Natural killer cell (primary cell): Measurements from ENCODE around the gene DPY19L3. TPM values are rescaled to one million over a fixed set of nuclear protein-coding genes. Genes with fewer than 3 reads are reported as not detected.

Experiments used
- ATAC-seq, 3 donors: fragments of 150-1000 bp in 2 of 3; fragments of 200-7000 bp in 1 of 3; cut with Tn5 transposase; 1 replicate in 1 of 3; 2 replicates in 2 of 3; pipeline ENCODE4 v1.10.0; 2021; ENCODE audit warnings: mild to moderate bottlenecking in 2 of 3, moderate library complexity in 2 of 3
- DNase-seq, 2 donors: peaks; one replicate each; pipeline versions ENCODE4 v3.0.0 to v3.0.0-alpha.2; 2013 to 2021; ENCODE audit warnings: mixed read lengths in 1 of 2
- H3K27ac ChIP-seq: one replicate; pipeline ENCODE4 v1.5.1; 2013; ENCODE audit warnings: mild to moderate bottlenecking, low read length
- H3K27me3 ChIP-seq: one replicate; pipeline ENCODE4 v1.6.1; 2013; ENCODE audit warnings: low read length; ENCODE audit not compliant: control insufficient read depth, insufficient read depth
- H3K36me3 ChIP-seq: one replicate; pipeline ENCODE4 v1.6.1; 2013; ENCODE audit warnings: low read length; ENCODE audit not compliant: control insufficient read depth, insufficient read depth
- H3K4me1 ChIP-seq: one replicate; pipeline ENCODE4 v1.6.1; 2013; ENCODE audit warnings: low read length; ENCODE audit not compliant: control insufficient read depth, insufficient read depth
- H3K4me3 ChIP-seq: one replicate; pipeline ENCODE4 v1.5.1; 2013; ENCODE audit warnings: low read length
- H3K9me3 ChIP-seq: one replicate; pipeline ENCODE4 v1.6.1; 2013; ENCODE audit warnings: low read length; ENCODE audit not compliant: control insufficient read depth, insufficient read depth
- H3K27ac Mint-ChIP-seq, 2 donors: one replicate each; pipeline ENCODE4 v1.8.0; 2022; ENCODE audit warnings: mild to moderate bottlenecking in 2 of 2, mixed read lengths in 2 of 2, moderate library complexity in 1 of 2
- H3K27me3 Mint-ChIP-seq, 2 donors: one replicate each; pipeline ENCODE4 v1.8.0; 2022; ENCODE audit warnings: low read depth in 2 of 2, mixed read lengths in 2 of 2
- H3K36me3 Mint-ChIP-seq: one replicate; pipeline ENCODE4 v1.8.0; 2022; ENCODE audit warnings: mixed read lengths
- H3K4me1 Mint-ChIP-seq, 2 donors: one replicate each; pipeline ENCODE4 v1.8.0; 2022; ENCODE audit warnings: mixed read lengths in 2 of 2
- H3K4me3 Mint-ChIP-seq: one replicate; pipeline ENCODE4 v1.8.0; 2022; ENCODE audit warnings: mild to moderate bottlenecking, moderate library complexity, mixed read lengths
- H3K9me3 Mint-ChIP-seq, 2 donors: one replicate each; pipeline ENCODE4 v1.8.0; 2022; ENCODE audit warnings: mixed read lengths in 2 of 2
- WGBS: methylation state at CpG from one replicate; pipeline ENCODE4 v1.1.7; 2013; ENCODE audit warnings: missing lambda C conversion rate; ENCODE audit not compliant: insufficient coverage; 5-methylcytosine and 5-hydroxymethylcytosine counted together
- intact Hi-C: fragments of 100-400 bp; cut with micrococcal nuclease; formaldehyde crosslinking; loops from one replicate; pipeline ENCODE4 v1.14.2; 2022
- total RNA-seq, 4 donors: library from RNA; stranded (reverse); fragments of 120-200 nt in 1 of 4; gene quantifications; one replicate each; pipeline versions ENCODE4 v1.2.3 to v1.2.4, GENCODE V29; 2013 to 2022
- TF ChIP-seq, protein P1 (sequence below): fragments of 200-600 bp; IDR thresholded peaks from one replicate; pipeline ENCODE4 v1.8.0; 2022; ENCODE audit warnings: antibody characterized with exemption

DPY19L3 gene
- total RNA-seq, 3 donors from 2014 or later (not counting 1 experiment from before 2014, with no cell fraction given) = 26.7 to 28.1 (median 27.6) TPM

DNA sequence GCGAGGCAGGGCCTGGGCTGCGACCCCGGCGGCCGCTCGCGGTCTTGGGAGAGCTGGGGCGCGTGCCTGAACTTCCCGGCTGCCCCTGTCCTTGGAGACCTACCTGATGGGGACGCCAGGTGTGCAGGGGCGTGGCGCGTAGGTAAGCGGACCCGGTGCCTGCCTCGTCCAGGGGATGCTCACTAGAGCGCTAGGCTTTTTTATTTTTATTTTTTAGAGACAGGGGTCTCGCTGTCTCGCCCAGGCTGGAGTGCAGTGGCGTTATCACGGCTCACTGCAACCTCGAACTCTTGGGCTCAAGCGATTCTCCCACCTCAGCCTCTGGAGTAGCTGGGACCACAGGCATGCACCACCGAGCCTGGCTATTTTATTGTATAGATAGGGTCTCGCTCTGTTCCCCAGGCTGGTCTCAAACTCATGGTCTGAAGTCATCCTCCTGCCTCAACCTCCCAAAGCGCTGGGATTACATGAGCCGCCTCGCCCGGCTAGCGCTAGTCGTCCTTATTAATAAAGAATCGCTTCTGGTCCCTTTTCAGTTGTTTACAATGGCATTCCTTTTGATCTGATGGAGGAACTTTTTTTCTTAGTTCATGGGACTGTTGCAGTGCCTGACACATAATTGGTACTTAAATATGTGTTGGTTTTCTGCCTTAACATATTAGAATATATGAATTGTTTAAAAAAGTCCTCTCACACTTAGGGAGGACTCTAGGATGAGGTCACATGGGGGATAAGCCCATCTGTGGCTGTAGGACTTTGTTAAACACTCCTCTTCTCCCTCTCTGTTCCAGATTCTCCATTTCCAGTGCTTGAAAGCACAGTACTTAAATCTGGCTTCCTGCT is 812 bp downstream of the DPY19L3 start:
- no peaks in the 10 kb centered on the region for H3K9me3 Mint-ChIP-seq
- H3K27ac Mint-ChIP-seq = peak overlapping the region; percentile 78 to 87
- intact Hi-C loops = no loop called here
- no peak for ATAC-seq
- no peak for DNase-seq
- H3K4me1 ChIP-seq = peaks cover 17% of the 10 kb centered on the region
- no peaks in the 10 kb centered on the region for H3K27me3 ChIP-seq
- H3K9me3 ChIP-seq = no peaks in the 10 kb centered on the region
- H3K4me3 ChIP-seq = peak overlapping the region; percentile 73
- peaks cover 3% of the 10 kb centered on the region for H3K36me3 ChIP-seq
- H3K4me3 Mint-ChIP-seq = peak overlapping the region; percentile 87
- peak overlapping the region; percentile 28 for H3K27ac ChIP-seq
- H3K4me1 Mint-ChIP-seq = peaks cover 13 to 18% of the 10 kb centered on the region in 2 donors
- H3K36me3 Mint-ChIP-seq = no peaks in the 10 kb centered on the region
- no peaks in the 10 kb centered on the region for H3K27me3 Mint-ChIP-seq
- TF ChIP-seq, protein P1, sequence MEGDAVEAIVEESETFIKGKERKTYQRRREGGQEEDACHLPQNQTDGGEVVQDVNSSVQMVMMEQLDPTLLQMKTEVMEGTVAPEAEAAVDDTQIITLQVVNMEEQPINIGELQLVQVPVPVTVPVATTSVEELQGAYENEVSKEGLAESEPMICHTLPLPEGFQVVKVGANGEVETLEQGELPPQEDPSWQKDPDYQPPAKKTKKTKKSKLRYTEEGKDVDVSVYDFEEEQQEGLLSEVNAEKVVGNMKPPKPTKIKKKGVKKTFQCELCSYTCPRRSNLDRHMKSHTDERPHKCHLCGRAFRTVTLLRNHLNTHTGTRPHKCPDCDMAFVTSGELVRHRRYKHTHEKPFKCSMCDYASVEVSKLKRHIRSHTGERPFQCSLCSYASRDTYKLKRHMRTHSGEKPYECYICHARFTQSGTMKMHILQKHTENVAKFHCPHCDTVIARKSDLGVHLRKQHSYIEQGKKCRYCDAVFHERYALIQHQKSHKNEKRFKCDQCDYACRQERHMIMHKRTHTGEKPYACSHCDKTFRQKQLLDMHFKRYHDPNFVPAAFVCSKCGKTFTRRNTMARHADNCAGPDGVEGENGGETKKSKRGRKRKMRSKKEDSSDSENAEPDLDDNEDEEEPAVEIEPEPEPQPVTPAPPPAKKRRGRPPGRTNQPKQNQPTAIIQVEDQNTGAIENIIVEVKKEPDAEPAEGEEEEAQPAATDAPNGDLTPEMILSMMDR = no peak
- WGBS = 19% methylated on average over 33 of the region's 33 CpGs

DNA sequence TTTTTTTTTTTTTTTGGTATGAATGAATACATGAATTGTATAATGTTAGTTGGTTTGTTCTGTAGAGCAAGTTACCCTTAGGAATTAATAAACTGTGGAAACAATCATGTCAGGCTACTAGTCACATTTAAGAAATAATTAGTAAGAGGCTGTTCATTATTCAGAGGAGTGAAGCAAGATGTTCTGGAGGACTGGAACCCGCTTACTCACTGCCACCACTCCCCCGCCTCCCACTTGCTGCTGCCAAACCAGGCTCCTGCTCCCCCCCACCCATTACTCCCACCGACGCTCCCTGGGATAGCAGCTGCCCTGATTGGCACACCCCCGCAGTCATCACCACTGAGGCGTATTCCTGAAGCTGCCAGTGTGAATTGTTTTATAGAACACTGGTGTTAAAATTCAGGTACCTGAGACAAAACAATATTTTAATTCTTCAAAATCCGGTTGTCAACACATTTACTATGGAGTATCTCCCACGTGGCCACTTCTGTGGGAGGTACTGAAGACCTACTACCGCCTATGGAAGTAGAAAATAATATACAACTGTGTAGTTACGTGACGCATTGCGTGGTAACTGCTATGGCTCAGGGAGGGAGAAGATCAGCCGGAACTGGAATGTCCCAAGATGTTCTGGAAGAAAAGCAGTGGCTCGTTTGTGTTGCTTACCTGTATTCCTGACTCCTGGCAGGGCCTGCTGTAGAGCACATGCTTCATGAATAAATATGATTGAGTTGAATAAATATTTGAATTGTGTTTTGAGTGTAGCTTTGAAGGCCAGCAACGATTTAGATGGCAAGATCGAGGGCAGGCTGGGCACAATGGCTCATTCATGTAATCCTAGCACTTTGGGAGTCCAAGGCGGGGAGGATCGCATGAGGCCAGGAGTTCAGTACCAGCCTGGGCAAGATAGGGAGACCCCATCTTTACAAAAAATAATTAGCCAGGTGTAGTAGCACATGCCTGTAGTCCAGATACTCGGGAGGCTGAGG is 1.7 kb downstream of the DPY19L3 start:
- Histone ChIP-seq H3K4me3 (no peak overlapping the region), H3K27ac (no peak overlapping the region), H3K27me3 (no peaks in the 10 kb centered on the region), H3K36me3 (peaks cover 9% of the 10 kb centered on the region), H3K9me3 (no peaks in the 10 kb centered on the region), H3K4me1 (peaks cover 17% of the 10 kb centered on the region)
- 97% methylated on average over 14 of the region's 19 CpGs for WGBS
- no peaks in the 10 kb centered on the region for H3K9me3 Mint-ChIP-seq
- H3K4me3 Mint-ChIP-seq = peak overlapping the region; percentile 87
- TF ChIP-seq, protein P1 = no peak
- no peaks in the 10 kb centered on the region for H3K27me3 Mint-ChIP-seq
- H3K27ac Mint-ChIP-seq = peak overlapping the region; percentile 78 to 87
- intact Hi-C loops = no loop called here
- no peaks in the 10 kb centered on the region for H3K36me3 Mint-ChIP-seq
- no peak for ATAC-seq
- peaks cover 13 to 18% of the 10 kb centered on the region in 2 donors for H3K4me1 Mint-ChIP-seq
- DNase-seq = no peak

GRCh38 chr19:32415246-32415645 is 9.7 kb downstream of the DPY19L3 start:
- Mint-ChIP-seq H3K36me3 (no peaks in the 10 kb centered on the region), H3K27ac (no peak overlapping the region), H3K4me3 (no peak overlapping the region), H3K4me1 (peaks cover 0 to 5% of the 10 kb centered on the region in 2 donors), H3K9me3 (no peaks in the 10 kb centered on the region), H3K27me3 (no peaks in the 10 kb centered on the region)
- ATAC-seq (no peak), DNase-seq (no peak)
- intact Hi-C loops = no loop called here
- Histone ChIP-seq H3K27ac (no peak overlapping the region), H3K9me3 (no peaks in the 10 kb centered on the region), H3K4me1 (no peaks in the 10 kb centered on the region), H3K27me3 (no peaks in the 10 kb centered on the region), H3K36me3 (peaks cover 10% of the 10 kb centered on the region), H3K4me3 (no peak overlapping the region)
- WGBS = 95% methylated on average over 5 of the region's 5 CpGs
- TF ChIP-seq, protein P1 = no peak
